Lower leg skin (tissue), 3 donors: Measurements from ENCODE around the gene MOXD1.

Experiments
- POLR2A ChIP-seq, 2 donors: fragments of 450-650 bp; IDR thresholded peaks; one replicate each; pipeline ENCODE4 v1.6.1; 2016 to 2017; ENCODE audit warnings: antibody characterized with exemption in 2 of 2, mild to moderate bottlenecking in 1 of 2, moderate library complexity in 1 of 2
- TF ChIP-seq, protein P1 (sequence below), 3 donors: fragments of 450-650 bp; IDR thresholded peaks; one replicate each; pipeline ENCODE4 v1.5.1; 2016; ENCODE audit warnings: antibody characterized with exemption in 3 of 3, mild to moderate bottlenecking in 3 of 3, moderate library complexity in 2 of 3

DNA sequence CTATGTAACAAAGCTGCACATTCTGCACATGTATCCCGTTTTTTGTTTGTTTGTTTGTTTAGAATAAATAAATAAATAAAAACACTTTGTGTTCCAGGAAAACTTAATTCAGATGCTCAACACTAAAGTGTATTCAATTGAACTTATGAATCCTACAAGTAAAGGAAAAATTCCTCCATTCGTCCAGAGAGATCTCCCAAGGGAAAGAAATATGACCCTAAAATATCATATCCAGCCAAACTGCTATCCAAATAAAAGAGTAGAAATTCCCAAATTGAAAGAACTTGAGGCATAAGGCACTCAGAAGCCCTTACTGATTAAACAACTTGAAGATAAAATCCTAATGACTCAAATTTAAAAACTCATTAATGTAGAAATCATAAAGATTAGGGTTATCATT, 90.4 kb downstream of the MOXD1 start:
- no peak for TF ChIP-seq POLR2A (IDR thresholded peaks at IDR 0.05)
- TF ChIP-seq, protein P1, sequence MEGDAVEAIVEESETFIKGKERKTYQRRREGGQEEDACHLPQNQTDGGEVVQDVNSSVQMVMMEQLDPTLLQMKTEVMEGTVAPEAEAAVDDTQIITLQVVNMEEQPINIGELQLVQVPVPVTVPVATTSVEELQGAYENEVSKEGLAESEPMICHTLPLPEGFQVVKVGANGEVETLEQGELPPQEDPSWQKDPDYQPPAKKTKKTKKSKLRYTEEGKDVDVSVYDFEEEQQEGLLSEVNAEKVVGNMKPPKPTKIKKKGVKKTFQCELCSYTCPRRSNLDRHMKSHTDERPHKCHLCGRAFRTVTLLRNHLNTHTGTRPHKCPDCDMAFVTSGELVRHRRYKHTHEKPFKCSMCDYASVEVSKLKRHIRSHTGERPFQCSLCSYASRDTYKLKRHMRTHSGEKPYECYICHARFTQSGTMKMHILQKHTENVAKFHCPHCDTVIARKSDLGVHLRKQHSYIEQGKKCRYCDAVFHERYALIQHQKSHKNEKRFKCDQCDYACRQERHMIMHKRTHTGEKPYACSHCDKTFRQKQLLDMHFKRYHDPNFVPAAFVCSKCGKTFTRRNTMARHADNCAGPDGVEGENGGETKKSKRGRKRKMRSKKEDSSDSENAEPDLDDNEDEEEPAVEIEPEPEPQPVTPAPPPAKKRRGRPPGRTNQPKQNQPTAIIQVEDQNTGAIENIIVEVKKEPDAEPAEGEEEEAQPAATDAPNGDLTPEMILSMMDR (IDR thresholded peaks at IDR 0.05): no peak
